Brain microvascular endothelial cell (primary cell): ENCODE measurements around the gene NAA15.
"Not testable (repeated sequence)": the region's sequence is repeated elsewhere in the genome, so short reads cannot be mapped to it uniquely, and the experiment has no call there.

Experiments used
- DNase-seq: peaks from one replicate; pipeline ENCODE4 v3.0.0-alpha.2; 2020
- H3K27ac ChIP-seq: fragments of 250-450 bp; sonication (Bioruptor Pico); 2 replicates; pipeline ENCODE4 v1.5.1; 2020; ENCODE audit warnings: mild to moderate bottlenecking, moderate library complexity
- H3K27me3 ChIP-seq: fragments of 250-450 bp; sonication (Bioruptor Pico); replicated peaks from 2 replicates; pipeline ENCODE4 v1.5.1; 2020; ENCODE audit warnings: mild to moderate bottlenecking
- H3K36me3 ChIP-seq: fragments of 250-450 bp; sonication (Bioruptor Pico); replicated peaks from 2 replicates; pipeline ENCODE4 v1.5.1; 2020; ENCODE audit warnings: mild to moderate bottlenecking
- H3K4me3 ChIP-seq: 2 replicates; pipeline ENCODE4 v1.5.1; 2011; ENCODE audit warnings: low read depth, mild to moderate bottlenecking, control low read depth, low read length, moderate library complexity
- in situ Hi-C: cut with HindIII; loops from 2 replicates; pipeline ENCODE4 v1.10.0; 2017; ENCODE audit warnings: low sequenced_read_pairs, low pct_ligation_motif_present
- TF ChIP-seq, protein P1 (sequence below): IDR thresholded peaks from 2 replicates; pipeline ENCODE4 v1.5.1; 2011; ENCODE audit warnings: low read depth, mild to moderate bottlenecking, moderate library complexity, low read length, control low read depth, inconsistent platforms; ENCODE audit errors: missing control alignments

Gene NAA15

DNA sequence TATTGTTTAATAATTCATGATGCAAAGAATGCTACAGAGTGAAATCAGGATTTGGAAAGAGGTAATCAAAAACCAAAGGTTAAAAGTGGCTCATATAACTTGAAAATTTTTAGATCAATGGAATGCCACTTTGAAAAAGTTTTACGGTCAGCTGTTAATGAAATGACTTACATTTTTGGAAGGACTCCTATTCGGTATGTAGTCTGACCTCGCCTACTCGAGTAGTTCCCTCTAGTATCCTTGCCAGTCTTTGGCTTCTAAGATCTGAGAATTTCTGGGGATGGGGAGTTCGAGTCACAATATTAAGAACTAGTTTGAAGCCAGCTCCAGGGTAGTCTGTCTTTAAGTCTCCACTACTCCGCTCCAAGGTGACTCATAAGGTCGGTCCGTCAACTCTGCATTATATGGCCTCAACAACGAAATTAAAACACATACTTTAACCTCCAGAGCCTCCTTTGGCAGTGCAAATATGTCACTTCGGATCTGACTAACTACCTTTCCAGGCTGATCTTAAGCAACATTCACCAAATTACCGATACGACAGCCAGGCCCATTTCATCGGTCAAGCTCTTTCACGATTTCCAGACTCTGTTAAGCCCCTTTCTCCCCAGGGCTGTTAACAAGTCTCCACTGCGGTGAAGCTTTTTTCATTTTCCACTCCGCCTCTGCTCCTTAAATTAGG lies 733 bp upstream of the NAA15 start:
- Histone ChIP-seq H3K4me3 (peak overlapping the region; percentile 90), H3K36me3 (peaks cover under 1% of the 10 kb centered on the region), H3K27ac (peak overlapping the region; percentile 80), H3K27me3 (no peaks in the 10 kb centered on the region)
- TF ChIP-seq, protein P1, sequence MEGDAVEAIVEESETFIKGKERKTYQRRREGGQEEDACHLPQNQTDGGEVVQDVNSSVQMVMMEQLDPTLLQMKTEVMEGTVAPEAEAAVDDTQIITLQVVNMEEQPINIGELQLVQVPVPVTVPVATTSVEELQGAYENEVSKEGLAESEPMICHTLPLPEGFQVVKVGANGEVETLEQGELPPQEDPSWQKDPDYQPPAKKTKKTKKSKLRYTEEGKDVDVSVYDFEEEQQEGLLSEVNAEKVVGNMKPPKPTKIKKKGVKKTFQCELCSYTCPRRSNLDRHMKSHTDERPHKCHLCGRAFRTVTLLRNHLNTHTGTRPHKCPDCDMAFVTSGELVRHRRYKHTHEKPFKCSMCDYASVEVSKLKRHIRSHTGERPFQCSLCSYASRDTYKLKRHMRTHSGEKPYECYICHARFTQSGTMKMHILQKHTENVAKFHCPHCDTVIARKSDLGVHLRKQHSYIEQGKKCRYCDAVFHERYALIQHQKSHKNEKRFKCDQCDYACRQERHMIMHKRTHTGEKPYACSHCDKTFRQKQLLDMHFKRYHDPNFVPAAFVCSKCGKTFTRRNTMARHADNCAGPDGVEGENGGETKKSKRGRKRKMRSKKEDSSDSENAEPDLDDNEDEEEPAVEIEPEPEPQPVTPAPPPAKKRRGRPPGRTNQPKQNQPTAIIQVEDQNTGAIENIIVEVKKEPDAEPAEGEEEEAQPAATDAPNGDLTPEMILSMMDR: no peak
- peak; percentile 62 for DNase-seq
- in situ Hi-C loops: no loop called here

DNA sequence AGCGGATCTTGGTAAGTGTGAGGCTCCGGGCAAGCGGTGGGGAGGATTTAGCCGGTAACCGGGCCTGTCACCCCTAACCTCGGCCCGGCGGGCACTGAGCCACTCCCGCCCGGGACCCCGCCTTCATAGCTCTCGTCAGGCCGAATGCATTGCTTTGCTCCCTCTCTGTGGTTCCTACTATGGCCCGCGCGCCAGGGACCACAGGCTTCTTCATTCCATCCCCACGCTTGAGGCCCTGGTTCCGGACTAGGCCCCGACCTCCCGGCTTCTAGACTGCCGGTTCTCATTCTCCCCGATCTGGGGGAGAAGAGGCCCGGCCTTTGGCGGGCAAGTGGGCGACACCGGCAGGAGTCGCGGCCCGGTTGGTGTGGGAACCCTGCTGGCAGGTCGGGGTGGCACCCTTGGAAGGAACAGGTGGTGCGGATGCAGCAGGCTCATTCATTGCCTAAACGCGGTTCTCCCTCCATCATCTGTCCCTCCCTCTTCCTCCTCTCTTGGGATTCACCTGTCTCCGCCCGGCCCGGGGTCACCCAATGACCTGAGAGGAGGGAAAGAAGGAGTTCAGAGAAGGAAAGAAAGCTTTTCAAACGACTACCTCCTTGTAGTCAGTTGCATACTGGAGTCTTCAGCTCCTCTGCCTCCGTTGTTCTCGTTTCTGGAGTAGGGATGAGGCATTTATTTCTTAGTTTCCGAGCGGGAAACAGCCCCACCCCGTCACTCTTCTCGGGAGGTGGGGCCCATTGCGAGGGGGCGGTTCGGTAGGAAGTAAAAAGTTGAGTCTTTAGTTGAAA lies 711 bp downstream of the NAA15 start, which contains the start of gene NDUFC1:
Gene NDUFC1 (minus strand): TSS at position 657 of the 791 bp plus-strand sequence. CDS start 6,679 bp downstream, outside the sequence.
- Histone ChIP-seq H3K27ac (peak within 1 kb of the TSS; percentile 80), H3K4me3 (peak within 1 kb of the TSS; percentile 90), H3K36me3 (peaks cover 2% of the 10 kb centered on the region), H3K27me3 (no peaks in the 10 kb centered on the region)
- DNase-seq: peak; percentile 27
- TF ChIP-seq, protein P1: peak; percentile 46
- in situ Hi-C loops: no loop called here

DNA sequence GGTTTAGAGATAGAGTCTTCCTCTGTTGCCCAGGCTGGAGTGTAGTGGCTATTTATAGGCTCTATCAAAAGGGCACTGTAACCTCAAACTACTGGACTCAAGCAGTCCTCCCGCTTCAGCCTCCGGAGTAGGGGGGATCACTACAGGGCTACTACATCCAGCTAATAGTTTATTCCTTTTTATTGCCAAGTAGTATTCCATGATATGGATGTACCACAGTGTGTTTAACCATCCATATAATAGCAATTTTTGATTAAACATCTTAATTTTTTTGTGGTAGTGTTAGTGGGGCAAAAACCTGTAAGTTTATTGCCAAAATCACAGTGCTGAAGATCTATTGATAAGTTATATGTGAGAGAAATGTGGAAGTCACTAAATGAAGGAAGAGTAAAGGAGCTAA lies 3.6 kb downstream of the NAA15 start:
- no peak for DNase-seq
- Histone ChIP-seq H3K4me3 (no peak overlapping the region), H3K27me3 (no peaks in the 10 kb centered on the region), H3K27ac (no peak overlapping the region), H3K36me3 (peaks cover 2% of the 10 kb centered on the region)
- in situ Hi-C loops: no loop called here
- TF ChIP-seq, protein P1: no peak

DNA sequence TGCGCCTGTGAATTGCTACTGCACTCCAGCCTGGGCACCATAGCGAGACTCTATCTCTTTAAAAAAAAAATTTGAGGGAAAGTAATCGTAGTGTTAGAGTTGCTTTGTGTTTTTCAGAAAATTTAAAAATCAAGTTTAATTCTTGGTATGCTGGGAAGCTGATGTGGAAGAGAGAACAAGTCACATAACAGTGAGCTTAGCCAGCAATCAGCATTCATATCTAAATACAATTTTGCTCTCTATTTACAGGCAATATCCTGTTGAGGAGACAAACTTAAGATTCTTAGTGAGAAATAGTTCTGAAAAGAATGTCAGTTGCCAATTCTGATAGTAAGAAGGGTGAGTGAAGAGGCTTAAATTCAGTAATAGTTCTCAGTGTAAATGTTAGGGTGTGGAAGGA lies 10.6 kb downstream of the NAA15 start:
- no peak for DNase-seq
- in situ Hi-C loops: no loop called here
- H3K4me3 ChIP-seq: no peak overlapping the region
- TF ChIP-seq, protein P1: no peak
- H3K36me3 ChIP-seq: no peaks in the 10 kb centered on the region
- H3K27ac ChIP-seq: no peak overlapping the region
- H3K27me3 ChIP-seq: no peaks in the 10 kb centered on the region

DNA sequence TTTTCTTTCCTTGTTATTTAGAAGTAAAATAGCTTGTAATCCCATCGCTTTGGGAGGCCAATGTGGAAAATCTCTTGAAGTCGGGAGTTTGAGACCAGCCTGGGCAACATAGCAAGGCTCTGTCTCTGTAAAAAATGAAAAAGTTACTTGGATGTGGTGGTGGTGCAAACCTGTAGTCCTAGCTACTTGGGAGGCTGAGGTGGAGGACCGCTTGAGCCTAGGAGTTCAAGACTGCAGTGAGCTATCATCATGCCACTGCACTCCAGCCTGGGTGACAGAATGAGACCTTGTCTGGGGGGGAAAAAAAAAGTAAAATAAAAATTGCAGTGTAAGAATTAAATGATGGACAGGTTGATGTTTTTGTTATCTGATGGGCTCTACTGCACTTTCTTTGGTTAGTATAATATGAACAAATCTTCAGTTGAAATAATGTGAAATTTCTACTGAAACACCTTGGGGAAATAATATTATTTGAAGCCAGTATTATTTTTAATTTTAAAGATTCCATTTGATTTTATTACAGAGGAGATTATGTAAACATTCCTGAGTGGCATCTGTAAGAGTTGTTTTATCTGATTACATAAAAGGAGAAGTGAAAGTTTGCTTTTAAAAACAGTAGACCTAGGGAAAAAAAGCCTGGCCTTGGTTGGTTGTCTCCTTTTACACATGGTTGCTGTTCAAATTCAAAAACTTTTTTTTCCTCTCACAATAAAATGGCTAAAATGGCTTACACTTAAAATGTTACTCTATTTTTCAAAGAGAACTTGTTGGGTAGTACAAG lies 11.4 kb downstream of the NAA15 start:
- DNase-seq: no peak
- H3K4me3 ChIP-seq: no peak overlapping the region
- H3K27ac ChIP-seq: no peak overlapping the region
- no peaks in the 10 kb centered on the region for H3K36me3 ChIP-seq
- in situ Hi-C loops: no loop called here
- no peaks in the 10 kb centered on the region for H3K27me3 ChIP-seq
- TF ChIP-seq, protein P1: no peak

DNA sequence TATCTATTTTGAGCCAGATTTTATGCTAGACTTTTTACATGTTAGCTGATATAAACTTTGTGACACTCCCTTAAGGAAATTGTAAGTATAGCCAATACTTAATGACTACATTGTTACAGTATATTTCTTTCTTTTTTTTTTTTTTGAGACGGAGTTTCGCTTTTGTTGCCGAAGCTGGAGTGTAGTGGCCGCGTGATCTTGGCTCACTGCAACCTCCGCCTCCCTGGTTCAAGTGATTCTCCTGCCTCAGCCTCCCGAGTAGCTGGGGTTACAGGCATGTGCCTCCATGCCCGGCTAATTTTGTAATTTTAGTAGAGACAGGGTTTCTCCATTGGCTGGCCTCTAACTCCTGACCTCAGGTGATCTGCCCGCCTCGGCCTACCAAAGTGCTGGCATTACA lies 12.1 kb downstream of the NAA15 start:
- not testable (repeated sequence) for H3K4me3 ChIP-seq, H3K27me3 ChIP-seq, H3K27ac ChIP-seq

More for the DNA sequence above, 12.1 kb downstream of the NAA15 start:
- in situ Hi-C loops, DNase-seq, H3K36me3 ChIP-seq: not testable (repeated sequence)
